GM23338 (cell line): Measurements from ENCODE around the gene KIAA1755.

Experiments used
- EZH2 ChIP-seq: fragments of 200-600 bp; sonication (generic); IDR thresholded peaks from one replicate; pipeline ENCODE4 v1.8.0; 2017; ENCODE audit warnings: antibody characterized with exemption, mild to moderate bottlenecking, low read depth; ENCODE audit not compliant: unreplicated experiment
- EZH2phosphoT487 ChIP-seq: fragments of 200-600 bp; sonication (generic); IDR thresholded peaks from one replicate; pipeline ENCODE4 v1.8.1; 2018; ENCODE audit warnings: antibody characterized with exemption; ENCODE audit not compliant: unreplicated experiment
- POLR2AphosphoS5 ChIP-seq: IDR thresholded peaks from 2 replicates; pipeline ENCODE4 v1.6.1; 2016; ENCODE audit warnings: antibody characterized with exemption, low read depth
- STAT1 ChIP-seq: IDR thresholded peaks from one replicate; pipeline ENCODE4 v1.6.1; 2016; ENCODE audit warnings: antibody characterized with exemption; ENCODE audit not compliant: unreplicated experiment
- ZNF114 ChIP-seq: fragments of 250-450 bp; sonication (Bioruptor Pico); IDR thresholded peaks from 2 replicates; pipeline ENCODE4 v1.5.0; 2020; ENCODE audit warnings: mild to moderate bottlenecking, moderate library complexity
- ZNF331 ChIP-seq: fragments of 250-450 bp; sonication (Bioruptor Pico); IDR thresholded peaks from 2 replicates; pipeline ENCODE4 v1.5.0; 2020; ENCODE audit warnings: low read depth, mild to moderate bottlenecking, moderate library complexity
- TF ChIP-seq, protein P1 (sequence below), 2 experiments: fragments of 200-600 bp in 1 of 2; sonication (generic) in 1 of 2; conservative IDR thresholded peaks; 2 replicates each; pipeline versions ENCODE4 v1.5.1 to v1.6.1; 2016 to 2017; ENCODE audit warnings: antibody characterized with exemption in 2 of 2, low read depth in 2 of 2, mild to moderate bottlenecking in 2 of 2, moderate library complexity in 1 of 2
- TF ChIP-seq, protein P2 (sequence below): IDR thresholded peaks from one replicate; pipeline ENCODE4 v1.6.1; 2018; ENCODE audit warnings: antibody characterized with exemption; ENCODE audit not compliant: unreplicated experiment

DNA sequence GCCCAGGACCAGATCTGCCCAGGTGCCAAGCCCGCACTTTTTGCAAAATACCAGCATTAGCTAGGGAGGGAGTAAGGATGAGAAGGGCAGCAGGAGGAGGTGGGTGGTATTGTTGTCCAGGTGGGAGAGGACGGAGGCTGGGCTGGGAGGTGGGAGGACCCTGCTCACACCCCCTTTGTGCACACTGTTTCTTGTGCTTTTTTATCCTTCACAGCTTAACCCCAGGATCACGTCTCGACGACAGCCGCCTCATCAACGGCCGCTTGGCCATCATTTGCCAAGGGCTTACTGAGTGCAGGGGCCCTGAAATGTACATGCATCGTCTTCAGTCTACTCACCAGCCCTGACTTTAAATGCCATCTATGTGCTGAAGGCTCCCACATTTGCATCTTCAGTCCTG is 83.3 kb downstream of the KIAA1755 start:
- TF ChIP-seq, protein P1, sequence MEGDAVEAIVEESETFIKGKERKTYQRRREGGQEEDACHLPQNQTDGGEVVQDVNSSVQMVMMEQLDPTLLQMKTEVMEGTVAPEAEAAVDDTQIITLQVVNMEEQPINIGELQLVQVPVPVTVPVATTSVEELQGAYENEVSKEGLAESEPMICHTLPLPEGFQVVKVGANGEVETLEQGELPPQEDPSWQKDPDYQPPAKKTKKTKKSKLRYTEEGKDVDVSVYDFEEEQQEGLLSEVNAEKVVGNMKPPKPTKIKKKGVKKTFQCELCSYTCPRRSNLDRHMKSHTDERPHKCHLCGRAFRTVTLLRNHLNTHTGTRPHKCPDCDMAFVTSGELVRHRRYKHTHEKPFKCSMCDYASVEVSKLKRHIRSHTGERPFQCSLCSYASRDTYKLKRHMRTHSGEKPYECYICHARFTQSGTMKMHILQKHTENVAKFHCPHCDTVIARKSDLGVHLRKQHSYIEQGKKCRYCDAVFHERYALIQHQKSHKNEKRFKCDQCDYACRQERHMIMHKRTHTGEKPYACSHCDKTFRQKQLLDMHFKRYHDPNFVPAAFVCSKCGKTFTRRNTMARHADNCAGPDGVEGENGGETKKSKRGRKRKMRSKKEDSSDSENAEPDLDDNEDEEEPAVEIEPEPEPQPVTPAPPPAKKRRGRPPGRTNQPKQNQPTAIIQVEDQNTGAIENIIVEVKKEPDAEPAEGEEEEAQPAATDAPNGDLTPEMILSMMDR (conservative IDR thresholded peaks at IDR 0.05; ENCODE audit: low read depth in 2 of 2), result no peak
- TF ChIP-seq POLR2AphosphoS5 (no peak), EZH2 (no peak), EZH2phosphoT487 (no peak), STAT1 (no peak), ZNF331 (CRISPR knock-in tag) (no peak), ZNF114 (CRISPR knock-in tag) (no peak)
- TF ChIP-seq, protein P2, sequence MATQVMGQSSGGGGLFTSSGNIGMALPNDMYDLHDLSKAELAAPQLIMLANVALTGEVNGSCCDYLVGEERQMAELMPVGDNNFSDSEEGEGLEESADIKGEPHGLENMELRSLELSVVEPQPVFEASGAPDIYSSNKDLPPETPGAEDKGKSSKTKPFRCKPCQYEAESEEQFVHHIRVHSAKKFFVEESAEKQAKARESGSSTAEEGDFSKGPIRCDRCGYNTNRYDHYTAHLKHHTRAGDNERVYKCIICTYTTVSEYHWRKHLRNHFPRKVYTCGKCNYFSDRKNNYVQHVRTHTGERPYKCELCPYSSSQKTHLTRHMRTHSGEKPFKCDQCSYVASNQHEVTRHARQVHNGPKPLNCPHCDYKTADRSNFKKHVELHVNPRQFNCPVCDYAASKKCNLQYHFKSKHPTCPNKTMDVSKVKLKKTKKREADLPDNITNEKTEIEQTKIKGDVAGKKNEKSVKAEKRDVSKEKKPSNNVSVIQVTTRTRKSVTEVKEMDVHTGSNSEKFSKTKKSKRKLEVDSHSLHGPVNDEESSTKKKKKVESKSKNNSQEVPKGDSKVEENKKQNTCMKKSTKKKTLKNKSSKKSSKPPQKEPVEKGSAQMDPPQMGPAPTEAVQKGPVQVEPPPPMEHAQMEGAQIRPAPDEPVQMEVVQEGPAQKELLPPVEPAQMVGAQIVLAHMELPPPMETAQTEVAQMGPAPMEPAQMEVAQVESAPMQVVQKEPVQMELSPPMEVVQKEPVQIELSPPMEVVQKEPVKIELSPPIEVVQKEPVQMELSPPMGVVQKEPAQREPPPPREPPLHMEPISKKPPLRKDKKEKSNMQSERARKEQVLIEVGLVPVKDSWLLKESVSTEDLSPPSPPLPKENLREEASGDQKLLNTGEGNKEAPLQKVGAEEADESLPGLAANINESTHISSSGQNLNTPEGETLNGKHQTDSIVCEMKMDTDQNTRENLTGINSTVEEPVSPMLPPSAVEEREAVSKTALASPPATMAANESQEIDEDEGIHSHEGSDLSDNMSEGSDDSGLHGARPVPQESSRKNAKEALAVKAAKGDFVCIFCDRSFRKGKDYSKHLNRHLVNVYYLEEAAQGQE, result no peak
